ENCODE results near the gene DSCAM. TPM values are rescaled to one million over a fixed set of nuclear protein-coding genes. Genes with fewer than 3 reads are reported as not detected.

The DSCAM gene
- total RNA-seq, 3 donors from 2014 or later (not counting 1 experiment from before 2014, with no cell fraction given) = not detected

DNA sequence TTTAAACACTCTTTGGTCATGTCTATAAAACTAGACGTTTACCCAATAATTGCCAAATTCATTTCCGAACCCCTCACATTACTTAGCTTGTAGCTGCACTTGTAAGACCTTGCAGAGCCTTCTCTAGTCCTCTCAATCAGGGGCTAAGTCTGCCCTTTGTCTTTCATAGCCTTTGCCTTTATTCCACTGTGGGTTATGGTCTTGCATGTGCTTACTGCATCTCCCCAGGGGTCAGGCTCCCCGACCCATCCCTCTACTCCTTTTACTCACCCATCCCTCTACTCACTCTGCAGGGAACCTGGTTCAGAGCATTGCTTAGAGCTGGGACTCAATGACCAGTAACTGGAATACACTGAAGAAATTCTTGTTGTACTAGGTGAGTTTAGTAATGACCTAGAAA lies 744.3 kb downstream of the DSCAM start:
- no peak overlapping the region for H3K27ac Mint-ChIP-seq
- intact Hi-C loops (cut with micrococcal nuclease) = no loop called here
- no peak overlapping the region for H3K4me3 ChIP-seq (ENCODE audit: low read length)
- peaks cover 3 to 8% of the 10 kb centered on the region in 2 donors for H3K9me3 Mint-ChIP-seq
- no peaks in the 10 kb centered on the region for H3K27me3 Mint-ChIP-seq (ENCODE audit: low read depth in 2 of 2)
- H3K36me3 Mint-ChIP-seq = no peaks in the 10 kb centered on the region
- no peaks in the 10 kb centered on the region for H3K4me1 ChIP-seq (ENCODE audit: control insufficient read depth, insufficient read depth, low read length)
- H3K27ac ChIP-seq (ENCODE audit: low read length) = no peak overlapping the region
- no peak overlapping the region for H3K4me3 Mint-ChIP-seq
- H3K9me3 ChIP-seq (ENCODE audit: control insufficient read depth, insufficient read depth, low read length) = peaks cover 3% of the 10 kb centered on the region
- H3K36me3 ChIP-seq (ENCODE audit: control insufficient read depth, insufficient read depth, low read length) = no peaks in the 10 kb centered on the region
- 69% methylated on average over 3 of the region's 3 CpGs for WGBS (ENCODE audit: insufficient coverage)
- TF ChIP-seq, protein P1, sequence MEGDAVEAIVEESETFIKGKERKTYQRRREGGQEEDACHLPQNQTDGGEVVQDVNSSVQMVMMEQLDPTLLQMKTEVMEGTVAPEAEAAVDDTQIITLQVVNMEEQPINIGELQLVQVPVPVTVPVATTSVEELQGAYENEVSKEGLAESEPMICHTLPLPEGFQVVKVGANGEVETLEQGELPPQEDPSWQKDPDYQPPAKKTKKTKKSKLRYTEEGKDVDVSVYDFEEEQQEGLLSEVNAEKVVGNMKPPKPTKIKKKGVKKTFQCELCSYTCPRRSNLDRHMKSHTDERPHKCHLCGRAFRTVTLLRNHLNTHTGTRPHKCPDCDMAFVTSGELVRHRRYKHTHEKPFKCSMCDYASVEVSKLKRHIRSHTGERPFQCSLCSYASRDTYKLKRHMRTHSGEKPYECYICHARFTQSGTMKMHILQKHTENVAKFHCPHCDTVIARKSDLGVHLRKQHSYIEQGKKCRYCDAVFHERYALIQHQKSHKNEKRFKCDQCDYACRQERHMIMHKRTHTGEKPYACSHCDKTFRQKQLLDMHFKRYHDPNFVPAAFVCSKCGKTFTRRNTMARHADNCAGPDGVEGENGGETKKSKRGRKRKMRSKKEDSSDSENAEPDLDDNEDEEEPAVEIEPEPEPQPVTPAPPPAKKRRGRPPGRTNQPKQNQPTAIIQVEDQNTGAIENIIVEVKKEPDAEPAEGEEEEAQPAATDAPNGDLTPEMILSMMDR (IDR thresholded peaks at IDR 0.05) = no peak
- no peaks in the 10 kb centered on the region for H3K27me3 ChIP-seq (ENCODE audit: control insufficient read depth, insufficient read depth, low read length)
- DNase-seq (no peak), ATAC-seq (no peak)
- no peaks in the 10 kb centered on the region for H3K4me1 Mint-ChIP-seq

DNA sequence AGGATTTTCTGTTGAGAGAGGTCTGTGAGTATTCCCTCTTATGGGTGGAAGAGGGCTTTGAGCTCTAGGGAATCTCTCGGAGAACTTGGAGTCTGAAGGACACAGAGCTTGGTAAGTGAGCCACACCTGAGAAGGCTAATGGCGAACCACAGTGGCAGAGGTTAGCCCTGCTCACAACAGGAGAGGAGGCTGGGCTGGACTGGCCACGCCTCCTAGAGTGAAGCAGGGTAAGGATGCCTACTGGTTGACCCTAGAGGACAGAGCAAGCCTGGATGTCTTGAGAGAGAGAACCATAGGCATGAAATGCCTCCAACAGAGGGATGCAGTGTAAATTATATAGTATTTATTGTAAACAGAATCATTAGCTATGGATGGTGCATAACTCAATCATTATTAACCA lies 747.1 kb downstream of the DSCAM start:
- intact Hi-C loops (cut with micrococcal nuclease) = no loop called here
- no peak overlapping the region for H3K4me3 Mint-ChIP-seq
- no peaks in the 10 kb centered on the region for H3K4me1 ChIP-seq (ENCODE audit: control insufficient read depth, insufficient read depth, low read length)
- H3K36me3 Mint-ChIP-seq = no peaks in the 10 kb centered on the region
- DNase-seq (no peak), ATAC-seq (no peak)
- no peaks in the 10 kb centered on the region for H3K27me3 ChIP-seq (ENCODE audit: control insufficient read depth, insufficient read depth, low read length)
- no peak overlapping the region for H3K27ac ChIP-seq (ENCODE audit: low read length)
- H3K9me3 ChIP-seq (ENCODE audit: control insufficient read depth, insufficient read depth, low read length) = peaks cover 3% of the 10 kb centered on the region
- WGBS (ENCODE audit: insufficient coverage) = 83% methylated on average over 3 of the region's 3 CpGs
- H3K36me3 ChIP-seq (ENCODE audit: control insufficient read depth, insufficient read depth, low read length) = no peaks in the 10 kb centered on the region
- no peak overlapping the region for H3K27ac Mint-ChIP-seq
- no peak overlapping the region for H3K4me3 ChIP-seq (ENCODE audit: low read length)
- no peaks in the 10 kb centered on the region for H3K27me3 Mint-ChIP-seq (ENCODE audit: low read depth in 2 of 2)
- peaks cover 3% of the 10 kb centered on the region in 2 donors for H3K9me3 Mint-ChIP-seq
- TF ChIP-seq, protein P1 (IDR thresholded peaks at IDR 0.05) = no peak
- H3K4me1 Mint-ChIP-seq = no peaks in the 10 kb centered on the region

DNA sequence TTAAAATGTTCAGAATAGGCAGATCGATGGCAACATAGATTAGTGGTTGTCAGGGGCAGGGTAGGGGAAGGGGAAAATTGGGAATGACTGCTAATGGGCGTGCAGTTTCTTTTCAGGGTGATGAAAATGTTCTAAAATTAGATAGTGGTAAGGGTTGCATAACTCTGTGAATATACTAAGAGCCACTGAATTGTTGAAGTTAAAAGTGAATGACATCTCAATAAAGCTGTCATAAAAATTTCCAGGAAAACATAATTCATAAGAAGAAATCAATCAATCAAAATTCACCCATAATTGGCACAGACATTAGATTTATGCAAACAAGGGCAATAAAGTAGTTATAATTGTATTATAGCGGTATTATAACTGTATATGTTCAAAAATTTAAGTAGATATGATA lies 751.5 kb downstream of the DSCAM start:
- TF ChIP-seq, protein P1 (IDR thresholded peaks at IDR 0.05) = no peak
- ATAC-seq (no peak), DNase-seq (no peak)
- intact Hi-C loops (cut with micrococcal nuclease) = no loop called here
- Histone ChIP-seq H3K4me1 (ENCODE audit: control insufficient read depth, insufficient read depth, low read length) (no peaks in the 10 kb centered on the region), H3K36me3 (ENCODE audit: control insufficient read depth, insufficient read depth, low read length) (no peaks in the 10 kb centered on the region), H3K27ac (ENCODE audit: low read length) (no peak overlapping the region), H3K4me3 (ENCODE audit: low read length) (no peak overlapping the region), H3K27me3 (ENCODE audit: control insufficient read depth, insufficient read depth, low read length) (no peaks in the 10 kb centered on the region), H3K9me3 (ENCODE audit: control insufficient read depth, insufficient read depth, low read length) (no peaks in the 10 kb centered on the region)
- H3K4me1 Mint-ChIP-seq = no peaks in the 10 kb centered on the region
- H3K36me3 Mint-ChIP-seq = no peaks in the 10 kb centered on the region
- peaks cover 7 to 13% of the 10 kb centered on the region in 2 donors for H3K9me3 Mint-ChIP-seq
- H3K4me3 Mint-ChIP-seq = no peak overlapping the region
- no peaks in the 10 kb centered on the region for H3K27me3 Mint-ChIP-seq (ENCODE audit: low read depth in 2 of 2)
- 68% methylated on average over 2 of the region's 3 CpGs for WGBS (ENCODE audit: insufficient coverage)
- no peak overlapping the region for H3K27ac Mint-ChIP-seq

DNA sequence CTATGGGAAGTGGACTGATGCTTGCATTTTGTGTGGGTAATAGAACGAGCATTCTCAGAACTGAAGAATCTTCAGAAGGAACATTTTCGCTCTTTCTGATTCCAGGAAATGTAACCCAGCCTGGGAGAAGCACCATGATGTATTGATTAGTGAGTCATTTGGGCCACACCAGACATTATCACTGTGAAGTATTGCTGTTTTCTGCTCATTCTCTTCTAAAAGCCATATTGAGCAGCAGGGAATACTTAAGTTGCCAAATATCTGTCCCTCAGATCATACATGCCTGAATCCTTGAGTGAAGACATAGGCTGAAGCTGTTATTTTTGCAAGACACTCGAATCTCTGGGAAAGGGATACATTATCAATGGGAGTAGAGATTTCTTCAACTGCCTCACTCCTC lies 766.6 kb downstream of the DSCAM start:
- no peak overlapping the region for H3K4me3 Mint-ChIP-seq
- no peak for ATAC-seq

More for the DNA sequence above, 766.6 kb downstream of the DSCAM start:
- intact Hi-C loops (cut with micrococcal nuclease) = no loop called here
- DNase-seq = no peak
- Histone ChIP-seq H3K27ac (ENCODE audit: low read length) (no peak overlapping the region), H3K9me3 (ENCODE audit: control insufficient read depth, insufficient read depth, low read length) (no peaks in the 10 kb centered on the region), H3K4me3 (ENCODE audit: low read length) (no peak overlapping the region), H3K4me1 (ENCODE audit: control insufficient read depth, insufficient read depth, low read length) (no peaks in the 10 kb centered on the region), H3K36me3 (ENCODE audit: control insufficient read depth, insufficient read depth, low read length) (no peaks in the 10 kb centered on the region), H3K27me3 (ENCODE audit: control insufficient read depth, insufficient read depth, low read length) (no peaks in the 10 kb centered on the region)
- no peaks in the 10 kb centered on the region for H3K4me1 Mint-ChIP-seq
- no peak overlapping the region for H3K27ac Mint-ChIP-seq
- H3K9me3 Mint-ChIP-seq = peaks cover 0 to under 1% of the 10 kb centered on the region in 2 donors
- WGBS (ENCODE audit: insufficient coverage) = 96% methylated on average over 2 of the region's 3 CpGs
- no peaks in the 10 kb centered on the region for H3K36me3 Mint-ChIP-seq
- H3K27me3 Mint-ChIP-seq (ENCODE audit: low read depth in 2 of 2) = no peaks in the 10 kb centered on the region
- TF ChIP-seq, protein P1 (IDR thresholded peaks at IDR 0.05) = no peak

Data from natural killer cell (primary cell).